ES-I3 (cell line): Measurements from ENCODE around the gene ANKS6.
"Not testable (repeated sequence)": the region's sequence is repeated elsewhere in the genome, so short reads cannot be mapped to it uniquely, and the experiment has no call there.

ENCODE experiments used
- H3K36me3 ChIP-seq: 2 replicates; pipeline ENCODE4 v1.6.1; 2013; ENCODE audit warnings: mild to moderate bottlenecking, low read length, control low read depth, moderate library complexity; ENCODE audit not compliant: insufficient read depth
- H3K4me1 ChIP-seq: 2 replicates; pipeline ENCODE4 v1.6.1; 2013; ENCODE audit warnings: mild to moderate bottlenecking, control low read depth, low read length; ENCODE audit not compliant: insufficient read depth
- H3K9ac ChIP-seq: 2 replicates; pipeline ENCODE4 v1.6.1; 2013; ENCODE audit warnings: low read depth, mild to moderate bottlenecking, low read length, moderate library complexity
- H3K9me3 ChIP-seq: 2 replicates; pipeline ENCODE4 v1.6.1; 2013; ENCODE audit warnings: mild to moderate bottlenecking, low read length, moderate library complexity; ENCODE audit not compliant: control insufficient read depth, insufficient read depth

Gene ANKS6

DNA sequence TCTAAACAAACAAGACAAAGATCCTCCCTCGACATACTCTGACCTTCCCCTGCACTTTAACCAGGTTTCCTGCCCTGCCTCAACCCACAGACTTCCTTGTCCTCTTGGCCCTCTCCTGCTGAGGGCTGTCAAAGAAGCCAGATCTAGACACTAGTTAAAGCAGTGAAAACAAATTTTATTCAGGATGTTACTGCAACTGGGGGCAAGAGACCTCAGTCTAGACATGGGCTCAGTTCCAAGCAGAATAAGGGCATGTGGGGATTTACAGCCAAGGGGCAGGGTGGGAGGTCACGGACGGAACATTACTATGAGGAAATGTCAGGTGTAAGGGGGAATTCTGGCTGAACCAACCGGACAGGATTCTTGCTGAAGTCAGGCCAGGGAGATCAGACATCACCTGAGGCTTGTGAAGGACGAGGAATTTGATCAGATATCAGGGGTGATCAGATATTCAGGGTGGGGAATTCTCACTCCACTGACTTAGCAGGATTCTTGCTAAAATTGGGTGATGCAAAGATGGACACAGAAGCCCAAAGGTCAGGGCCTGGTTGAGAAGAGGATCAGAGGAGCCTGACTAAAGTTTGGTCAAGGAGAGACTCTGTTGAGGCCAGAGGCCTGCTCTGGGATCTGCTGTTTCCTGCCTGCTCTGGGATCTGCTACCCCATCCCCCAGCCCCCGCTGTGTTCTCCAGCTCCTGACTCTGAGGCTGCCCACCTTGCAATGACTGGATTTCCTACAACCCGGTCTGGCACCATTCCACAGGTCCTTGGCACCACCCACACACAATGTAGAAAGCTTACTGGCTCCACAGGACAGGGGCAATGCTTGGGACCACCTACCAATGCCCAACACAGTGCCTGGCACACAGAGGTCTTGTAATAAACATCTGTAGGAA is 109.1 kb downstream of the ANKS6 start:
- Histone ChIP-seq H3K4me1 (peaks cover 4% of the 10 kb centered on the region), H3K9ac (no peak overlapping the region), H3K36me3 (no peaks in the 10 kb centered on the region), H3K9me3 (no peaks in the 10 kb centered on the region)

DNA sequence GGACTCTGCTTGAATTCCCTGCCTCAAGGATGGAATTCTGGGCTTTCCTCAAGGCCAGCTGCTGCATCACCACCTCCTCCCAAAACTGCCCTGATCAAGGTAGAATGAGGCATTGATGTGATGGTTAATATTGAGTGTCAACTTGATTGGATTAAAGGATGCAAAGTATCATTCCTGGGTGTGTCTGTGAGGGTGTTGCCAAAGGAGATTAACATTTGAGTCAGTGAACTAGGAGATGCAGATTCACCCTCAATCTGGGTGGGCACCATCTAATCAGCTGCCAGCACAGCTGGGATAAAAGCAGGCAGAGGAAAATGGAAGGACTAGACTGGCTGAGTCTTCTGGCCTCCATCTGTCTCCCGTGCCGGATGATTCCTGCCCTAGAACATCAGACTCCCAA is 111.5 kb downstream of the ANKS6 start:
- not testable (repeated sequence) for H3K36me3 ChIP-seq, H3K9me3 ChIP-seq, H3K4me1 ChIP-seq, H3K9ac ChIP-seq
